Panc1 (cell line): ENCODE measurements around the gene TMEM163. TPM values are rescaled to one million over a fixed set of nuclear protein-coding genes. Genes with fewer than 3 reads are reported as not detected.

ENCODE experiments used
- ATAC-seq: fragments of 200-7000 bp; cut with Tn5 transposase; 2 replicates; pipeline ENCODE4 v1.9.1; 2020; ENCODE audit warnings: mild to moderate bottlenecking, moderate library complexity
- BruUV-seq: library from RNA; stranded (reverse); fragments of 400-500 nt; replicated peaks from 2 replicates; lab custom pipeline; 2021; lab: Mats Ljungman, UMichigan
- CTCF ChIA-PET: fragments of 300-600 bp; sonication (Branson Sonifier 250); formaldehyde crosslinking; loops from one replicate; lab custom pipeline; 2022; ENCODE audit warnings: antibody characterized with exemption; lab: Charles Lee
- POLR2A ChIA-PET: fragments of 300-600 bp; sonication (Branson Sonifier 250); formaldehyde crosslinking; loops from one replicate; lab custom pipeline; 2022; ENCODE audit warnings: antibody characterized with exemption; lab: Charles Lee
- DNase-seq: peaks from one replicate; pipeline ENCODE4 v3.0.0-alpha.2; 2010; ENCODE audit warnings: low read depth, low spot score
- H3K27ac ChIP-seq: 2 replicates; pipeline ENCODE4 v1.5.1; 2011; ENCODE audit warnings: mild to moderate bottlenecking, low read length, inconsistent platforms
- H3K27me3 ChIP-seq: fragments of 200-500 bp; sonication (Bioruptor generic); 2 replicates; pipeline ENCODE4 v1.6.0; 2014; ENCODE audit warnings: low read length, inconsistent platforms; ENCODE audit not compliant: control insufficient read depth, insufficient read depth
- H3K36me3 ChIP-seq: fragments of 200-500 bp; sonication (Bioruptor generic); 2 replicates; pipeline ENCODE4 v1.5.1; 2014; ENCODE audit warnings: inconsistent platforms, mild to moderate bottlenecking, low read length, moderate library complexity; ENCODE audit not compliant: control insufficient read depth, insufficient read depth
- H3K4me1 ChIP-seq: 2 replicates; pipeline ENCODE4 v1.5.1; 2011; ENCODE audit warnings: inconsistent platforms, mild to moderate bottlenecking, low read length, moderate library complexity; ENCODE audit not compliant: control insufficient read depth, insufficient read depth
- H3K4me3 ChIP-seq, 2 experiments: 2 replicates each; pipeline ENCODE4 v1.5.1; 2011 to 2012; ENCODE audit warnings: low read depth in 2 of 2, low read length in 2 of 2, mild to moderate bottlenecking in 2 of 2, inconsistent platforms in 1 of 2, moderate library complexity in 1 of 2
- H3K9me3 ChIP-seq: fragments of 200-500 bp; sonication (Bioruptor generic); 2 replicates; pipeline ENCODE4 v1.5.1; 2014; ENCODE audit warnings: low read depth, mild to moderate bottlenecking, inconsistent platforms, low read length, moderate library complexity; ENCODE audit not compliant: control insufficient read depth, insufficient read depth
- TCF7L2 ChIP-seq: IDR thresholded peaks from 2 replicates; pipeline ENCODE4 v1.6.1; 2011; ENCODE audit warnings: mild to moderate bottlenecking, low read depth, low read length, inconsistent platforms
- in situ Hi-C: cut with HindIII; loops from 2 replicates; pipeline ENCODE4 v1.10.0; 2016; ENCODE audit warnings: low sequenced_read_pairs, low pct_unique_long_range_greater_than_20kb
- intact Hi-C: fragments of 100-400 bp; cut with micrococcal nuclease; formaldehyde crosslinking; loops from one replicate; pipeline ENCODE4 v1.10.0; 2022; ENCODE audit not compliant: unreplicated experiment
- total RNA-seq: library from RNA; stranded (reverse); gene quantifications from one replicate; pipeline ENCODE4 v1.2.1, GENCODE V29; 2021; ENCODE audit not compliant: unreplicated experiment
- TF ChIP-seq, protein P1 (sequence below), 2 experiments: IDR thresholded peaks; 2 replicates each; pipeline ENCODE4 v1.6.1; 2011 to 2012; ENCODE audit warnings: low read depth in 2 of 2, control low read depth in 1 of 2, low read length in 1 of 2, mild to moderate bottlenecking in 1 of 2, moderate library complexity in 1 of 2; ENCODE audit not compliant: insufficient read depth in 1 of 2
- TF ChIP-seq, protein P2 (sequence below): fragments of 450-650 bp; IDR thresholded peaks from 2 replicates; pipeline ENCODE4 v1.5.1; 2017; ENCODE audit warnings: mild to moderate bottlenecking

TMEM163 gene
- total RNA-seq, 1 experiment from 2014 or later, result not detected

DNA sequence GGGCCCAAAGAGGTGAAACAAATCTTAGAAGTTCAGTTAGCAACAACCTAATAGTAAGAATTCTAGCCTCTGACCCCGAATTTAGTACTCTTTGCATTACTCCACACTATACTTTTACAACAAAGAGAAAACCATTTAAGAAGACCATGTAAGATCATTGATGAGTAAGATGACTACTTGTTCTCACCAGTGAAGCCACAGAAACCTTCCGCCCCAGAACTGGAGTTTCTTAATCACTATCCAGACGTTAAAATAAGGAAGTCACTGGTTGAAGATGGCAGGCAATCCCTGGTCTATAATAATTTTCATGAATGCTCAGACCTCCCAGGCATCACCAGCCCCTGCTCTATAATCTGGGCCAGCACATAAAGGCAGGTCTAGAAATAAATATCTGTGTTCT is 95.0 kb downstream of the TMEM163 start:
- DNase-seq (no peak), ATAC-seq (no peak)
- Histone ChIP-seq H3K4me1 (no peaks in the 10 kb centered on the region), H3K27me3 (no peaks in the 10 kb centered on the region), H3K27ac (no peak overlapping the region), H3K9me3 (no peaks in the 10 kb centered on the region), H3K4me3 (no peak overlapping the region), H3K36me3 (no peaks in the 10 kb centered on the region)
- intact Hi-C loops, result no loop called here
- in situ Hi-C loops, result no loop called here
- TF ChIP-seq, protein P1, sequence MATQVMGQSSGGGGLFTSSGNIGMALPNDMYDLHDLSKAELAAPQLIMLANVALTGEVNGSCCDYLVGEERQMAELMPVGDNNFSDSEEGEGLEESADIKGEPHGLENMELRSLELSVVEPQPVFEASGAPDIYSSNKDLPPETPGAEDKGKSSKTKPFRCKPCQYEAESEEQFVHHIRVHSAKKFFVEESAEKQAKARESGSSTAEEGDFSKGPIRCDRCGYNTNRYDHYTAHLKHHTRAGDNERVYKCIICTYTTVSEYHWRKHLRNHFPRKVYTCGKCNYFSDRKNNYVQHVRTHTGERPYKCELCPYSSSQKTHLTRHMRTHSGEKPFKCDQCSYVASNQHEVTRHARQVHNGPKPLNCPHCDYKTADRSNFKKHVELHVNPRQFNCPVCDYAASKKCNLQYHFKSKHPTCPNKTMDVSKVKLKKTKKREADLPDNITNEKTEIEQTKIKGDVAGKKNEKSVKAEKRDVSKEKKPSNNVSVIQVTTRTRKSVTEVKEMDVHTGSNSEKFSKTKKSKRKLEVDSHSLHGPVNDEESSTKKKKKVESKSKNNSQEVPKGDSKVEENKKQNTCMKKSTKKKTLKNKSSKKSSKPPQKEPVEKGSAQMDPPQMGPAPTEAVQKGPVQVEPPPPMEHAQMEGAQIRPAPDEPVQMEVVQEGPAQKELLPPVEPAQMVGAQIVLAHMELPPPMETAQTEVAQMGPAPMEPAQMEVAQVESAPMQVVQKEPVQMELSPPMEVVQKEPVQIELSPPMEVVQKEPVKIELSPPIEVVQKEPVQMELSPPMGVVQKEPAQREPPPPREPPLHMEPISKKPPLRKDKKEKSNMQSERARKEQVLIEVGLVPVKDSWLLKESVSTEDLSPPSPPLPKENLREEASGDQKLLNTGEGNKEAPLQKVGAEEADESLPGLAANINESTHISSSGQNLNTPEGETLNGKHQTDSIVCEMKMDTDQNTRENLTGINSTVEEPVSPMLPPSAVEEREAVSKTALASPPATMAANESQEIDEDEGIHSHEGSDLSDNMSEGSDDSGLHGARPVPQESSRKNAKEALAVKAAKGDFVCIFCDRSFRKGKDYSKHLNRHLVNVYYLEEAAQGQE (IDR thresholded peaks at IDR 0.05; ENCODE audit: insufficient read depth in 1 of 2, low read depth in 2 of 2, low read length in 1 of 2), result no peak
- TF ChIP-seq, protein P2, sequence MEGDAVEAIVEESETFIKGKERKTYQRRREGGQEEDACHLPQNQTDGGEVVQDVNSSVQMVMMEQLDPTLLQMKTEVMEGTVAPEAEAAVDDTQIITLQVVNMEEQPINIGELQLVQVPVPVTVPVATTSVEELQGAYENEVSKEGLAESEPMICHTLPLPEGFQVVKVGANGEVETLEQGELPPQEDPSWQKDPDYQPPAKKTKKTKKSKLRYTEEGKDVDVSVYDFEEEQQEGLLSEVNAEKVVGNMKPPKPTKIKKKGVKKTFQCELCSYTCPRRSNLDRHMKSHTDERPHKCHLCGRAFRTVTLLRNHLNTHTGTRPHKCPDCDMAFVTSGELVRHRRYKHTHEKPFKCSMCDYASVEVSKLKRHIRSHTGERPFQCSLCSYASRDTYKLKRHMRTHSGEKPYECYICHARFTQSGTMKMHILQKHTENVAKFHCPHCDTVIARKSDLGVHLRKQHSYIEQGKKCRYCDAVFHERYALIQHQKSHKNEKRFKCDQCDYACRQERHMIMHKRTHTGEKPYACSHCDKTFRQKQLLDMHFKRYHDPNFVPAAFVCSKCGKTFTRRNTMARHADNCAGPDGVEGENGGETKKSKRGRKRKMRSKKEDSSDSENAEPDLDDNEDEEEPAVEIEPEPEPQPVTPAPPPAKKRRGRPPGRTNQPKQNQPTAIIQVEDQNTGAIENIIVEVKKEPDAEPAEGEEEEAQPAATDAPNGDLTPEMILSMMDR, result no peak
- CTCF ChIA-PET, result no interaction called here
- no TSS peak for BruUV-seq
- POLR2A ChIA-PET, result no interaction called here

GRCh38 chr2:134623046-134623445 is 95.8 kb downstream of the TMEM163 start:
- CTCF ChIA-PET, result no interaction called here
- no peak for DNase-seq
- in situ Hi-C loops, result no loop called here
- Histone ChIP-seq H3K36me3 (no peaks in the 10 kb centered on the region), H3K9me3 (no peaks in the 10 kb centered on the region), H3K27me3 (no peaks in the 10 kb centered on the region), H3K27ac (no peak overlapping the region), H3K4me3 (no peak overlapping the region), H3K4me1 (no peaks in the 10 kb centered on the region)
- POLR2A ChIA-PET, result no interaction called here
- ATAC-seq, result no peak
- intact Hi-C loops, result no loop called here
- BruUV-seq, result no TSS peak
- TF ChIP-seq TCF7L2, result no peak

GRCh38 chr2:134621939-134622705 is 96.7 kb downstream of the TMEM163 start:
- Histone ChIP-seq H3K27ac (no peak overlapping the region), H3K4me1 (no peaks in the 10 kb centered on the region), H3K4me3 (no peak overlapping the region), H3K9me3 (no peaks in the 10 kb centered on the region), H3K36me3 (no peaks in the 10 kb centered on the region), H3K27me3 (no peaks in the 10 kb centered on the region)
- ChIA-PET CTCF (no interaction called here), POLR2A (no interaction called here)
- no TSS peak for BruUV-seq
- intact Hi-C loops (no loop called here), in situ Hi-C loops (no loop called here)
- ATAC-seq (no peak), DNase-seq (no peak)
- TF ChIP-seq TCF7L2, result no peak
- TF ChIP-seq, protein P2, result no peak
